ENCODE data around the gene BEST4. TPM values are rescaled to one million over a fixed set of nuclear protein-coding genes. Genes with fewer than 3 reads are reported as not detected.
A peak's percentile ranks its signal among the peaks of the same experiment; 100 is the strongest.

Gene BEST4
- total and polyA plus RNA-seq, 2 of the 13 experiments (the other 11 are each of a cell fraction or from before 2014, with no cell fraction given) = 0.77 to 1.4 TPM

- peak; percentile 76 for TF ChIP-seq RBFOX2 (IDR thresholded peaks at IDR 0.05; ENCODE audit: low read depth, low read length)
- no peak for TF ChIP-seq CBX2 (IDR thresholded peaks at IDR 0.05; ENCODE audit: low read depth, low read length)
- no peak for TF ChIP-seq CBX2 (CRISPR knock-in tag; IDR thresholded peaks at IDR 0.05; ENCODE audit: low read depth)
- TF ChIP-seq GABPB1 (CRISPR knock-in tag; IDR thresholded peaks at IDR 0.05) = peak; percentile 77
- no peak for TF ChIP-seq MAZ (IDR thresholded peaks at IDR 0.05; ENCODE audit: borderline replicate concordance, low read depth, low read length)
- TF ChIP-seq MAZ (CRISPR knock-in tag; IDR thresholded peaks at IDR 0.05; ENCODE audit: low read depth) = 0 out of 2 replicates have a peak, but pooled peaks have one; percentile 47
- TF ChIP-seq HMG20B (CRISPR knock-in tag; conservative IDR thresholded peaks at IDR 0.05) = no peak
- 0 out of 4 replicates have a peak, but pooled peaks of 1 of the 2 experiments have one; percentile 28 for TF ChIP-seq KLF16 (CRISPR knock-in tag; IDR thresholded peaks at IDR 0.05)
- no peak for TF ChIP-seq PBX3 (CRISPR knock-in tag; IDR thresholded peaks at IDR 0.05; ENCODE audit: borderline replicate concordance)
- no peak for TF ChIP-seq NR3C1 (CRISPR knock-in tag; IDR thresholded peaks at IDR 0.05)
- 0 out of 2 replicates have a peak, but pooled peaks have one; percentile 55 for TF ChIP-seq ZNF451 (CRISPR knock-in tag; IDR thresholded peaks at IDR 0.05)
- TF ChIP-seq MXD4 (CRISPR knock-in tag; IDR thresholded peaks at IDR 0.05) = peak; percentile 87; the same call in 1 of the 2 replicates
- peak; percentile 40; the same call in 1 of the 2 replicates for TF ChIP-seq SP4 (CRISPR knock-in tag; IDR thresholded peaks at IDR 0.05)
- TF ChIP-seq ZNF350 (CRISPR knock-in tag; IDR thresholded peaks at IDR 0.05; ENCODE audit: borderline replicate concordance, low read depth) = 0 out of 2 replicates have a peak, but pooled peaks have one; percentile 25
- no peak for TF ChIP-seq GRHL1 (CRISPR knock-in tag; conservative IDR thresholded peaks at IDR 0.05)
- no peak for TF ChIP-seq NAIF1 (CRISPR knock-in tag; IDR thresholded peaks at IDR 0.05; ENCODE audit: borderline replicate concordance)
- no peak for TF ChIP-seq ZNF256 (CRISPR knock-in tag; conservative IDR thresholded peaks at IDR 0.05)
- peak; percentile 98 for TF ChIP-seq ZBTB38 (CRISPR knock-in tag; IDR thresholded peaks at IDR 0.05)
- no peak for TF ChIP-seq MYPOP (CRISPR knock-in tag; IDR thresholded peaks at IDR 0.05)
- TF ChIP-seq AKAP8 (CRISPR knock-in tag; IDR thresholded peaks at IDR 0.05) = peak; percentile 61
- peak; percentile 89 for TF ChIP-seq MYC (CRISPR knock-in tag; IDR thresholded peaks at IDR 0.05; ENCODE audit: borderline replicate concordance)
- TF ChIP-seq ETV6 (CRISPR knock-in tag; conservative IDR thresholded peaks at IDR 0.05) = no peak; the same call in 1 of the 2 replicates
- 0 out of 2 replicates have a peak, but pooled peaks have one; percentile 56 for TF ChIP-seq ZNF776 (CRISPR knock-in tag; IDR thresholded peaks at IDR 0.05)
- no peak for TF ChIP-seq SOX6 (IDR thresholded peaks at IDR 0.05)
- TF ChIP-seq SOX6 (CRISPR knock-in tag; IDR thresholded peaks at IDR 0.05) = peak; percentile 34; the same call in 1 of the 2 replicates
- no peak for TF ChIP-seq ZNF460 (CRISPR knock-in tag; IDR thresholded peaks at IDR 0.05; ENCODE audit: borderline replicate concordance)
- peak; percentile 85 for TF ChIP-seq LBX2 (CRISPR knock-in tag; IDR thresholded peaks at IDR 0.05; ENCODE audit: borderline replicate concordance)
These were observed 1.7 kb downstream of the BEST4 start (continued) for GRCh38 chr1:44786138-44786840.

All from HepG2 (cell line).